Liver (tissue), 9 donors: ENCODE data around the gene THSD4. TPM values are rescaled to one million over a fixed set of nuclear protein-coding genes. Genes with fewer than 3 reads are reported as not detected.

ENCODE experiments used
- DNase-seq: peaks from one replicate; pipeline ENCODE4 v3.0.0-alpha.2; 2017; ENCODE audit warnings: low spot score
- H3K27ac ChIP-seq, 2 donors: one replicate each; pipeline ENCODE4 v1.7.0; 2013; ENCODE audit warnings: inconsistent platforms in 2 of 2, low read length in 2 of 2, control low read depth in 1 of 2, low read depth in 1 of 2, mild to moderate bottlenecking in 1 of 2
- H3K27me3 ChIP-seq, 4 donors: one replicate each; pipeline versions ENCODE4 v1.6.1 to v1.7.0; 2013; ENCODE audit warnings: low read length in 3 of 4, inconsistent platforms in 1 of 4, mild to moderate bottlenecking in 1 of 4, moderate library complexity in 1 of 4; ENCODE audit not compliant: control insufficient read depth in 4 of 4, insufficient read depth in 4 of 4
- H3K36me3 ChIP-seq, 4 donors: one replicate each; pipeline versions ENCODE4 v1.6.1 to v1.7.0; 2013; ENCODE audit warnings: low read length in 3 of 4, mild to moderate bottlenecking in 3 of 4, low read depth in 1 of 4, moderate library complexity in 1 of 4; ENCODE audit not compliant: control insufficient read depth in 4 of 4, insufficient read depth in 3 of 4
- H3K4me1 ChIP-seq, 4 donors: one replicate each; pipeline versions ENCODE4 v1.6.1 to v1.7.0; 2013; ENCODE audit warnings: low read length in 3 of 4, mild to moderate bottlenecking in 3 of 4, moderate library complexity in 1 of 4; ENCODE audit not compliant: control insufficient read depth in 4 of 4, insufficient read depth in 4 of 4
- H3K4me3 ChIP-seq, 3 donors: one replicate each; pipeline versions ENCODE4 v1.6.1 to v1.7.0; 2013; ENCODE audit warnings: low read length in 3 of 3, control low read depth in 1 of 3, low read depth in 1 of 3, mild to moderate bottlenecking in 1 of 3
- H3K9ac ChIP-seq, 2 donors: one replicate each; pipeline ENCODE4 v1.7.0; 2013; ENCODE audit warnings: low read length in 2 of 2, mild to moderate bottlenecking in 2 of 2, moderate library complexity in 2 of 2, control low read depth in 1 of 2, low read depth in 1 of 2
- H3K9me3 ChIP-seq, 4 donors: one replicate each; pipeline versions ENCODE4 v1.6.1 to v1.7.0; 2013; ENCODE audit warnings: low read length in 3 of 4; ENCODE audit not compliant: control insufficient read depth in 4 of 4
- EGR1 ChIP-seq, 2 donors: IDR thresholded peaks; 2 replicates each; pipeline ENCODE4 v1.6.1; 2016 to 2018; ENCODE audit warnings: antibody characterized with exemption in 2 of 2, low read depth in 2 of 2
- FOXA1 ChIP-seq: IDR thresholded peaks from 2 replicates; pipeline ENCODE4 v1.6.1; 2016; ENCODE audit warnings: antibody characterized with exemption
- GABPA ChIP-seq, 2 donors: IDR thresholded peaks in 1 of 2; conservative IDR thresholded peaks in 1 of 2; 2 replicates each; pipeline ENCODE4 v1.6.1; 2016; ENCODE audit warnings: antibody characterized with exemption in 2 of 2, mild to moderate bottlenecking in 1 of 2, moderate library complexity in 1 of 2
- MAX ChIP-seq: IDR thresholded peaks from 2 replicates; pipeline ENCODE4 v1.6.1; 2016; ENCODE audit warnings: antibody characterized with exemption
- RXRA ChIP-seq, 2 donors: IDR thresholded peaks; 2 replicates each; pipeline ENCODE4 v1.6.1; 2017 to 2018; ENCODE audit warnings: antibody characterized with exemption in 2 of 2, mild to moderate bottlenecking in 1 of 2
- SP1 ChIP-seq: IDR thresholded peaks from 2 replicates; pipeline ENCODE4 v1.6.1; 2018; ENCODE audit warnings: antibody characterized with exemption, mild to moderate bottlenecking
- TAF1 ChIP-seq: conservative IDR thresholded peaks from 2 replicates; pipeline ENCODE4 v1.6.1; 2016; ENCODE audit warnings: antibody characterized with exemption, mild to moderate bottlenecking
- YY1 ChIP-seq: IDR thresholded peaks from 2 replicates; pipeline ENCODE4 v1.6.1; 2016; ENCODE audit warnings: antibody characterized with exemption, mild to moderate bottlenecking
- WGBS: extraction: QIAGEN DNeasy Blood & Tissue Kit; methylation state at CpG from one replicate; pipeline ENCODE4 v1.1.7; 2013; 5-methylcytosine and 5-hydroxymethylcytosine counted together
- polyA plus RNA-seq, 2 donors: library from polyadenylated mRNA; stranded (reverse) in 1 of 2; unstranded in 1 of 2; fragments of 200-250 nt in 1 of 2; fragments of >200 nt in 1 of 2; fragmentation: Nextera tagmentation in 1 of 2; extraction: Ambion mirVana in 1 of 2; gene quantifications; one replicate each; pipeline versions ENCODE4 v1.2.1 to v1.2.3, GENCODE V29; 2013 to 2015
- total RNA-seq, 2 donors: library from RNA; depleted of rRNA; stranded (reverse); fragments of >200 nt; gene quantifications; one replicate each; pipeline ENCODE4 v1.2.3, GENCODE V29; 2014
- TF ChIP-seq, protein P1 (sequence below): IDR thresholded peaks from 2 replicates; pipeline ENCODE4 v1.6.1; 2016; ENCODE audit warnings: antibody characterized with exemption
- TF ChIP-seq, protein P2 (sequence below): IDR thresholded peaks from 2 replicates; pipeline ENCODE4 v1.6.1; 2016; ENCODE audit warnings: antibody characterized with exemption, mild to moderate bottlenecking
- TF ChIP-seq, protein P3 (sequence below): fragments of 150-350 bp; IDR thresholded peaks from 2 replicates; pipeline ENCODE4 v1.5.1; 2017; ENCODE audit warnings: improper control_type of control experiment, low read depth, low read length; ENCODE audit not compliant: missing input control
- donor health status: healthy.
- donor health status: healthy.
- donor health status: healthy.
- donor health status: healthy.
- donor health status: healthy.

Gene THSD4
- total and polyA plus RNA-seq, 4 donors, result 0.23 to 11.5 (median 1.9) TPM

- Histone ChIP-seq H3K27ac (no peak overlapping the region), H3K4me3 (no peak overlapping the region), H3K9me3 (no peaks in the 10 kb centered on the region), H3K27me3 (no peaks in the 10 kb centered on the region), H3K36me3 (no peaks in the 10 kb centered on the region), H3K4me1 (no peaks in the 10 kb centered on the region), H3K9ac (no peak overlapping the region)
- WGBS, result 94% methylated on average over 6 of the region's 6 CpGs
- TF ChIP-seq, protein P1, sequence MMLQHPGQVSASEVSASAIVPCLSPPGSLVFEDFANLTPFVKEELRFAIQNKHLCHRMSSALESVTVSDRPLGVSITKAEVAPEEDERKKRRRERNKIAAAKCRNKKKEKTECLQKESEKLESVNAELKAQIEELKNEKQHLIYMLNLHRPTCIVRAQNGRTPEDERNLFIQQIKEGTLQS, result no peak
- no peak for TF ChIP-seq SP1
- TF ChIP-seq EGR1 (IDR thresholded peaks at IDR 0.05; ENCODE audit: low read depth in 2 of 2), result no peak
- no peak for TF ChIP-seq FOXA1
- no peak for TF ChIP-seq MAX
- TF ChIP-seq, protein P2, sequence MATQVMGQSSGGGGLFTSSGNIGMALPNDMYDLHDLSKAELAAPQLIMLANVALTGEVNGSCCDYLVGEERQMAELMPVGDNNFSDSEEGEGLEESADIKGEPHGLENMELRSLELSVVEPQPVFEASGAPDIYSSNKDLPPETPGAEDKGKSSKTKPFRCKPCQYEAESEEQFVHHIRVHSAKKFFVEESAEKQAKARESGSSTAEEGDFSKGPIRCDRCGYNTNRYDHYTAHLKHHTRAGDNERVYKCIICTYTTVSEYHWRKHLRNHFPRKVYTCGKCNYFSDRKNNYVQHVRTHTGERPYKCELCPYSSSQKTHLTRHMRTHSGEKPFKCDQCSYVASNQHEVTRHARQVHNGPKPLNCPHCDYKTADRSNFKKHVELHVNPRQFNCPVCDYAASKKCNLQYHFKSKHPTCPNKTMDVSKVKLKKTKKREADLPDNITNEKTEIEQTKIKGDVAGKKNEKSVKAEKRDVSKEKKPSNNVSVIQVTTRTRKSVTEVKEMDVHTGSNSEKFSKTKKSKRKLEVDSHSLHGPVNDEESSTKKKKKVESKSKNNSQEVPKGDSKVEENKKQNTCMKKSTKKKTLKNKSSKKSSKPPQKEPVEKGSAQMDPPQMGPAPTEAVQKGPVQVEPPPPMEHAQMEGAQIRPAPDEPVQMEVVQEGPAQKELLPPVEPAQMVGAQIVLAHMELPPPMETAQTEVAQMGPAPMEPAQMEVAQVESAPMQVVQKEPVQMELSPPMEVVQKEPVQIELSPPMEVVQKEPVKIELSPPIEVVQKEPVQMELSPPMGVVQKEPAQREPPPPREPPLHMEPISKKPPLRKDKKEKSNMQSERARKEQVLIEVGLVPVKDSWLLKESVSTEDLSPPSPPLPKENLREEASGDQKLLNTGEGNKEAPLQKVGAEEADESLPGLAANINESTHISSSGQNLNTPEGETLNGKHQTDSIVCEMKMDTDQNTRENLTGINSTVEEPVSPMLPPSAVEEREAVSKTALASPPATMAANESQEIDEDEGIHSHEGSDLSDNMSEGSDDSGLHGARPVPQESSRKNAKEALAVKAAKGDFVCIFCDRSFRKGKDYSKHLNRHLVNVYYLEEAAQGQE, result no peak
- no peak for TF ChIP-seq RXRA (IDR thresholded peaks at IDR 0.05)
- no peak for TF ChIP-seq YY1
- no peak for DNase-seq
Observed at GRCh38 chr15:71189718-71190117, 74.4 kb downstream of the THSD4 start.

DNA sequence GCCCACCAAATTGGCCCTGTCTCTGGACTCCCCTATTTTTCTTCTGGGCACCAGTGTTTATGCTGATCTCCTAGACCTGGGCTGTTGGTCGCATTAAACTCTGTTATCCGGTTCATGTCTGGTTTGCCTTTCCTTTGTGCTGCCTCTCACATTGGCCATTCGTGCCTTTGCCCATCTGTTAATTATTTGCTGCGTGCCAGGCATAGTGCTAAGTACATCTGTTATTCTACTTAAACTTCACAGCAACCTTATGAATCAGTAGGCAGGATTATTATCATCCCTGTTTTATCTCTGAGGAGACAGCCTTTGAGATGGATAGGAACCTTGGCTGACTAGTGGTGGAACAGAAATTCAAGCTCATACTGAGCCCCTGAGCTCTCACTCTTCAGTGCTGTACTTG, 76.0 kb downstream of the THSD4 start:
- no peak for DNase-seq
- no peaks in the 10 kb centered on the region for H3K9me3 ChIP-seq
- 82% methylated on average over 4 of the region's 4 CpGs for WGBS
- no peak overlapping the region for H3K4me3 ChIP-seq
- no peak overlapping the region for H3K9ac ChIP-seq
- H3K4me1 ChIP-seq, result no peaks in the 10 kb centered on the region
- H3K36me3 ChIP-seq, result no peaks in the 10 kb centered on the region
- TF ChIP-seq GABPA (IDR thresholded peaks at IDR 0.05 in 1 of 2, conservative IDR thresholded peaks at IDR 0.05 in 1 of 2) (no peak), TAF1 (no peak), YY1 (no peak), MAX (no peak), FOXA1 (no peak), EGR1 (IDR thresholded peaks at IDR 0.05; ENCODE audit: low read depth in 2 of 2) (no peak)
- TF ChIP-seq, protein P2, result no peak
- TF ChIP-seq, protein P3, sequence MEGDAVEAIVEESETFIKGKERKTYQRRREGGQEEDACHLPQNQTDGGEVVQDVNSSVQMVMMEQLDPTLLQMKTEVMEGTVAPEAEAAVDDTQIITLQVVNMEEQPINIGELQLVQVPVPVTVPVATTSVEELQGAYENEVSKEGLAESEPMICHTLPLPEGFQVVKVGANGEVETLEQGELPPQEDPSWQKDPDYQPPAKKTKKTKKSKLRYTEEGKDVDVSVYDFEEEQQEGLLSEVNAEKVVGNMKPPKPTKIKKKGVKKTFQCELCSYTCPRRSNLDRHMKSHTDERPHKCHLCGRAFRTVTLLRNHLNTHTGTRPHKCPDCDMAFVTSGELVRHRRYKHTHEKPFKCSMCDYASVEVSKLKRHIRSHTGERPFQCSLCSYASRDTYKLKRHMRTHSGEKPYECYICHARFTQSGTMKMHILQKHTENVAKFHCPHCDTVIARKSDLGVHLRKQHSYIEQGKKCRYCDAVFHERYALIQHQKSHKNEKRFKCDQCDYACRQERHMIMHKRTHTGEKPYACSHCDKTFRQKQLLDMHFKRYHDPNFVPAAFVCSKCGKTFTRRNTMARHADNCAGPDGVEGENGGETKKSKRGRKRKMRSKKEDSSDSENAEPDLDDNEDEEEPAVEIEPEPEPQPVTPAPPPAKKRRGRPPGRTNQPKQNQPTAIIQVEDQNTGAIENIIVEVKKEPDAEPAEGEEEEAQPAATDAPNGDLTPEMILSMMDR, result no peak
- H3K27ac ChIP-seq, result no peak overlapping the region
- H3K27me3 ChIP-seq, result no peaks in the 10 kb centered on the region
